ENCODE measurements around the gene TMEM114.
"Not testable (repeated sequence)": the region's sequence is repeated elsewhere in the genome, so short reads cannot be mapped to it uniquely, and the experiment has no call there.

TMEM114 gene

GRCh38 chr16:8572919-8573724, 17.2 kb downstream of the TMEM114 start:
- peak; percentile 17 for DNase-seq (ENCODE audit: low read depth)

DNA sequence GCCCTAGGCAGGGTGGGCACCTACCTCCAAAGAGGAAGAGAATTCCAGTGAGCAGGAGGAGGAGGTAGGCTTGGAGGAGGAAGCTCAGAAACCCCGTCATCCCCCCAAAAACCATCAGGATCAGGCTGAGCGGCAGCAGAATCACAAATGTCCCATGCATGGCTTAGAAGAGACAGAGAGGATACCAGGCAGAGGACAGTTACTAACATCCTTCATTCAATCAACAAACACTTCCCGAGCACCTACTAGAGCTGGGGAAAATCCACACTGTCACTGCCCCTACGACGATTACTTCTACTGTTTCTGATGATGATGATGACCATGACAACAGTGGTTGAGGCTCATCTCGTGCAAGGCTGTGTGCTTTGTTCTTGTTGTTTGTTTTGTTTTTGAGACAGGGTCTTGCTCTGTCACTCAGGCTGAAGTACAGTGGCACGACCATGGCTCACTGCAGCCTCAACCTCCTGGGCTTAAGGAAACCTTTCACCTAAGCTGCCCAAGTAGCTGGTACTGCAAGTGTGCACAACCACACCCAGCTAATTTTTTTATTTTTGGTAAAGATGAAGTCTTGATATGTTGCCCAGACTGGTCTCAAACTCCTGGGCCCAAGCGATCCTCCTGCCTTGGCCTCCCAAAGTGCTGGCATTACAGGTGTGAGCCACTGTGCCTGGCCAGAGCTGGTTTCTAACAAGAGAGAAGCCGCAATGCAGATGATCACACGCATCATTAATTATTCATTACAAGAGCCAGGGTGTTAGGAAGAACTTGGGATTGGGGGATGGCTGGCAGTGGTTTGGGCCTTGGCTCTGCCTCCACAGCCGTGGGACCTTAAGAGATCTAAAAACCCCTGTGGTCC, 18.0 kb downstream of the TMEM114 start:
- no peak for DNase-seq (ENCODE audit: low read depth)

- peak; percentile 38 for DNase-seq (ENCODE audit: low read depth)
Observed at GRCh38 chr16:8571061-8571596, 19.2 kb downstream of the TMEM114 start.

GRCh38 chr16:8570393-8570792, 19.9 kb downstream of the TMEM114 start:
- DNase-seq (ENCODE audit: low read depth) = not testable (repeated sequence)

- DNase-seq (ENCODE audit: low read depth) = no peak
Observed at GRCh38 chr16:8569650-8570346, 20.5 kb downstream of the TMEM114 start.

DNA sequence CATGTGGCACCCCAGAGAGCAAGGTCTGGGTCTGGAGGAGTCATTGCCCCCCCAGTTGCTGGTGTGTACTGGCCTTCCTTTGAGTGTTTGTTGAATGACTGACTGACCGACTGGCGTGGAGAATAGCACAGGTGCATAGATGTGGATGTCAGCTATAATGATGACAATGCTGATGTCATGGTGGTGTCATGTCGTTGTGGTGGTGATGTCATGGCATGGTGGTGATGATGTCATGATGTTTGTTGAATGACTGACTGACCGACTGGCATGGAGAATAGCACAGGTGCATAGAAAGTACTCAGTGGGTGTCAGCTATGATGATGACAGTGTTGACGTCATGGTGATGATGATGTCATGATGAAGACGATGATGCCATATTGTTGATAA, 22.1 kb downstream of the TMEM114 start:
- no peak for DNase-seq (ENCODE audit: low read depth)

- DNase-seq (ENCODE audit: low read depth) = peak; percentile 78
Observed at GRCh38 chr16:8567355-8568230, 22.7 kb downstream of the TMEM114 start.

DNA sequence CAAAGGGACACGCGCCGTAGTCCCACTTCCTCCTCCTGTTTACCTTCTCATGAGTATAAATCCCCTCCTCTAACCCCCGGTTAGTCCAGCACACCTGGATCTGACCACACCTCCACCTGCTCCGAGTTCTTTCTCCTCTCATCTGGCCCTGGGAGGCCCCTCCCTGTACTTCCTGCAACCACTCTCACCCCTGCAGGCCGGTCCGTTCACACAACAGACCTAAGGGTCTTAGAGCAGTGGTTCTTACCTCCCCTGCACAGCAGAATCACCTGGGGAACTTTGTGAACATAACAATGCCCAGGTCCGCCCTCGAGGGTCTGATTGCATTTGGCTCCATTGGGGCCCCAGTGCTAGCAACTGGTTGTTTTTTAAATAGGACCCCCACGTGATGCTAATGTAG, 24.8 kb downstream of the TMEM114 start:
- DNase-seq (ENCODE audit: low read depth) = no peak

- no peak for DNase-seq (ENCODE audit: low read depth)
Observed at GRCh38 chr16:8564934-8565345, 25.4 kb downstream of the TMEM114 start.

- DNase-seq (ENCODE audit: low read depth) = not testable (repeated sequence)
Observed at GRCh38 chr16:8563944-8564540, 26.3 kb downstream of the TMEM114 start.

DNA sequence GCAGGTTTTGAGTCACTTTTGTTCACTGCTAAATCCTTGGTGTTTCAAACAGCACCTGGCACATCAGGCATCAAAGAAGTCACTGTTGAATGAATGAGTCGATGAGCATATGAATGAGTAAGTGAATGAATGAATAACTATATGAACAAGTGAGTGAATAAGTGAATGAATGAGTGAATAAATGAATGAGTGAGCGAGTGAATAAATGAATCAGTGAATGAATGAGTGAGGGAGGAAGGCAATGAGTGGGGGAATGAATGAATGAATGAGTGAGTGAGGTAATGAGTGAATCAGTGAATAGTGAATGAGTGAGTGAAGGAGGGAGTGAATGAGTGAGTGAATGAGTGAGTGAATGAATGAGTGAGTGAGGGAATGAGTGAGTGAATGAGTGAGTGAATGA, 28.8 kb downstream of the TMEM114 start:
- DNase-seq (ENCODE audit: low read depth) = no peak

DNA sequence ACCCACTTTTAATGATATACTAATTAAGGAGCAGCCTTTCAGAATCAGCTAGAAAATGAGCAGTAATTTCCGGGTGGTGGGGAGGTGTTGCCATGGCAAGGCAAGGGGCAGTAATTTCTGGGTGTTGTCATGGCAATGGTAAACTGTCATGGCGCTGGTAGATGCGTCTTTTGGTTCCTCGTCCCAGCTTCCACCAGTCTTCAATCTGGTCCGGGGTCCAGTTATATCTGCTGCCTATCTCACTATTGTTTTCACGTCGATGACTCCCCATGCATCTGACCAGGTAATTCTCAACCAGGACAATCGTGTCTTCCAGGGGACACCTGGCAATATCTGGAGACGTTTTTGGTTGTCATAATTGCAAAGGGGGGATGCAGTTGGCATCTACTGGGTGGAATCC, 34.9 kb downstream of the TMEM114 start:
- DNase-seq (ENCODE audit: low read depth) = no peak

DNA sequence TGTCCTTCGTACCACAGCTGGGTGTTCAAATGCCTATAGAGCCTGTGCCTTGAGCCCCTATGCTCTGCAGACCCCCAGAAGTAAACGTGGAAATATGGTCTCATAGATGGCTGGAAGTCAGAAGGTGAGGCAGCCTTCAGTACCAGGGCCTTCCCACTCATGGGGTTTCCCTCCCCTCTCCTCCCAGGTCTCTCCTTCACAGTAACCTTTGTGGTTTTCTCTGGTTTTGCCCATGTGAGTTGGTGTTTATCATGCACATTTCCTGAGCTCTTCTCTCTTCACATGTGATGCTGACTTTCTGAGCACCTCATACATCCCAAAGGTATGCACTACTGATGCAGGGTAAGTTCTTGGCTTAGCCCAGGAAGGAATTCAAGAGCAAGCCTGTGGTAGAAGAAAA, 35.4 kb downstream of the TMEM114 start:
- no peak for DNase-seq (ENCODE audit: low read depth)

GRCh38 chr16:8554022-8554421, 36.3 kb downstream of the TMEM114 start:
- no peak for DNase-seq (ENCODE audit: low read depth)

DNA sequence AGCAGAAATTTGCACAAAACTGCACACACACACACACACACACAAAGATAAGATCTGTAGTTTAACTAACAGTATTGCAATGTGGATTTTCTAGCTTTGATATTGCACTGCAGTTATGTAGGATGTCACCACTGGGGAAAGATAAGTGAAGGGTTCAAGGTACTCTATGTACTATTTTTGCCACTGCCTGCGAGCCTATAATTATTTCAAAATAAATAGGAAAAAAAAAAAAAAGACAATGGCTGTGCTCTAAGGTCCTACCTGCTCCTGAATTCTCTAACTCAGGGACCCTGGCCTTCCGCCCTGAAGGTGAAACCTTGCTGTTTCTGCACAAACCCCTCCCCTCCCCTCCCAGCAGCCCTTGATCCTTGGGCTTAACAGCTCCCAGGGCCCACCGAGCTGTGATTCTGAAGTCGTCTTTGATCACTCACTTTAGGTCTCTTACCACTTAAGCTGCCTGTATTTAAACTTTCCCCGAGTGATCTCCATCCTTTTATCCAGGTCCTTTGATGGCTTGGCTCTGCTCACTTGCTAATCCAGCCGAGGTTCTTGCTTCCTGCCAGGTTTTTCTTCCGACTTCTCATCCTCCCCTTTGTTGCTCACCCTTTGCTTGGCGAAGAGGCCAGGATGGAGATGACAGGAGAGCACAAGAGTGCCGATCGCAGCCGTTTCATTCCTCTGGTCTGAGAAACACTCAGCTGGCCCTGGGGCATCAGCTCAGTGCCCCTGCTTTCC, 37.7 kb downstream of the TMEM114 start:
- no peak for DNase-seq (ENCODE audit: low read depth)

- no peak for DNase-seq (ENCODE audit: low read depth)
Observed at GRCh38 chr16:8551388-8552332, 38.7 kb downstream of the TMEM114 start.

DNA sequence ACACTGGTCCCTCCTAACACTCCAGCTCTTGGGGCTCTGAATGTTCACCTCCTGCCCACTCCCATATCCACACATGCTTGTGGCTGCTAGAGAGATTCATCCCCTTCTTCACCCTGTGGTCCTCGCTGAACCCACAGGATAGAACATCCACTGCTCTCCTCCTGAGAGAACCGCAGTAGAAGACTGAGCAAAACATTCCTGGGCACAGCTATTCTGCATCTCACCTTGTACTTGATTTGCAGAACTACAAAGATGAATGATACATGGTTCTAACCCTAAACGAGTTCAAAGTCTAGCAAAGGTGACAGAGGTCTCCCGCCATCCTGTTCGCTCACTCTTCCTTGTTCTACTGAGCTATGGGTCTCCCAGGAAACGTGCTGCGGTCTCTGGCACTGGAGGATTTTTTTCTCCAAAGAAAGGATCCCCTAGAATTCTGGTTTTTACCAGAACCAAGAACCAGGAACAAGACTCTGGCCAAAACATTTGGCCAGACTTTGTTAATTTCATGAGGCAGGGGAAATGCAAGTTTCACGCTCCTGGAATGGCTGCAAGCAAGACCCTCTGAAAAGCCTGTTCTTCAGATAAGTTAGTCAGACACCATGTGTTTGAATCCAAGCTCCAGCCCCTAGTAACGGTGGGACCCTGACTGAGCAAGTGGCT, 39.5 kb downstream of the TMEM114 start:
- DNase-seq (ENCODE audit: low read depth) = no peak

- DNase-seq (ENCODE audit: low read depth) = no peak
Observed at GRCh38 chr16:8549843-8550412, 40.4 kb downstream of the TMEM114 start.

Measured in fibroblast of gingiva (primary cell).